Esophagus squamous epithelium (tissue), 5 donors: ENCODE data around the gene CCNL1. TPM values are rescaled to one million over a fixed set of nuclear protein-coding genes. Genes with fewer than 3 reads are reported as not detected.
A peak's percentile ranks its signal among the peaks of the same experiment; 100 is the strongest.

Experiments used
- DNase-seq: peaks from one replicate; lab custom pipeline; 2025; lab: John Stamatoyannopoulos, UW
- H3K27ac ChIP-seq, 4 donors: fragments of 200-600 bp; sonication (generic); one replicate each; pipeline ENCODE4 v1.5.1; 2016 to 2019; ENCODE audit warnings: mild to moderate bottlenecking in 1 of 4
- H3K27me3 ChIP-seq, 4 donors: fragments of 200-600 bp; sonication (generic); 1 replicate in 3 of 4; 2 replicates in 1 of 4; pipeline versions ENCODE4 v1.5.1 to v1.6.0; 2017 to 2021; ENCODE audit warnings: antibody characterized with exemption in 1 of 4
- H3K36me3 ChIP-seq, 3 donors: fragments of 200-600 bp; sonication (generic); one replicate each; pipeline ENCODE4 v1.5.1; 2016 to 2019
- H3K4me1 ChIP-seq, 3 donors: fragments of 200-600 bp; sonication (generic); one replicate each; pipeline ENCODE4 v1.5.1; 2017 to 2019
- H3K4me3 ChIP-seq, 4 donors: fragments of 200-600 bp; sonication (generic); 1 replicate in 3 of 4; 2 replicates in 1 of 4; pipeline ENCODE4 v1.5.1; 2016 to 2019; ENCODE audit warnings: mild to moderate bottlenecking in 2 of 4, moderate library complexity in 1 of 4
- H3K9me3 ChIP-seq, 3 donors: fragments of 200-600 bp; sonication (generic); one replicate each; pipeline ENCODE4 v1.5.1; 2016 to 2019
- POLR2A ChIP-seq, 4 donors: fragments of 450-650 bp; IDR thresholded peaks; one replicate each; pipeline ENCODE4 v1.6.1; 2017; ENCODE audit warnings: antibody characterized with exemption in 4 of 4, mild to moderate bottlenecking in 4 of 4, moderate library complexity in 3 of 4
- WGBS, 2 donors: methylation state at CpG; one replicate each; pipeline ENCODE4 v1.1.5; 2018; 5-methylcytosine and 5-hydroxymethylcytosine counted together
- intact Hi-C: fragments of 100-400 bp; cut with DNase I; formaldehyde crosslinking; loops from one replicate; pipeline ENCODE4 v1.15.0; 2022
- total RNA-seq, 4 donors: library from RNA; depleted of rRNA; stranded (reverse); fragments of >200 nt; gene quantifications; one replicate each; pipeline ENCODE4 v1.1.0, GENCODE V29; 2016
- TF ChIP-seq, protein P1 (sequence below), 6 experiments: fragments of 450-650 bp in 4 of 6; fragments of 200-600 bp in 2 of 6; sonication (generic) in 2 of 6; IDR thresholded peaks; one replicate each; pipeline ENCODE4 v1.5.1; 2016 to 2019; ENCODE audit warnings: antibody characterized with exemption in 6 of 6, mild to moderate bottlenecking in 4 of 6, moderate library complexity in 4 of 6
- donor health status: DM: yes; HTN: yes; CAD: no.

CCNL1 gene
- total RNA-seq, 4 donors from 2014 or later: 51.0 to 185 (median 121) TPM

DNA sequence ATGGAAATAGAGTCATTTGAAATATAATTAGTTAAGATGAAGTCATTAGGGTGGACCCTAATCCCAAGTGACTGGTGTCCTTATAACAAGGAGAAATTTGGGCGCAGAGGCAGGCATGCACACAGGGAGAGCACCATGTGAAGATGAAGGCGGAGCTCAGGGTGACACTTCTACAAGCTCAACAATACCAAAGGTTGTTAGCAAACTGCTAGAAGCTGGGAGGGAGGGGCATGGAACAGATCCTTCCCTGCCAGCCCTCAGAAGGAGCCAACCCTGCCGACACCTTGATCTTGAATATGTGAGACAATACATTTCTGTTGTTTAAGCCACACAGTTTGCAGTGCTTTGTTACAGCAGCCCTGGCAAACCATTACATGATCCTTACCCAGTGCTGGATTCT is 57.8 kb downstream of the CCNL1 start:
- peaks cover 14 to 59% (median 39%) of the 10 kb centered on the region in 3 donors for H3K4me1 ChIP-seq
- H3K4me3 ChIP-seq: no peak overlapping the region
- 81 to 88% methylated on average over 3 of the region's 3 CpGs for WGBS, 2 donors
- intact Hi-C loops: no loop called here
- DNase-seq: no peak
- H3K27me3 ChIP-seq: no peaks in the 10 kb centered on the region
- no peaks in the 10 kb centered on the region for H3K36me3 ChIP-seq
- H3K27ac ChIP-seq: peak overlapping the region in 1 of 4 donors; percentile 49
- no peaks in the 10 kb centered on the region for H3K9me3 ChIP-seq
- TF ChIP-seq, protein P1, sequence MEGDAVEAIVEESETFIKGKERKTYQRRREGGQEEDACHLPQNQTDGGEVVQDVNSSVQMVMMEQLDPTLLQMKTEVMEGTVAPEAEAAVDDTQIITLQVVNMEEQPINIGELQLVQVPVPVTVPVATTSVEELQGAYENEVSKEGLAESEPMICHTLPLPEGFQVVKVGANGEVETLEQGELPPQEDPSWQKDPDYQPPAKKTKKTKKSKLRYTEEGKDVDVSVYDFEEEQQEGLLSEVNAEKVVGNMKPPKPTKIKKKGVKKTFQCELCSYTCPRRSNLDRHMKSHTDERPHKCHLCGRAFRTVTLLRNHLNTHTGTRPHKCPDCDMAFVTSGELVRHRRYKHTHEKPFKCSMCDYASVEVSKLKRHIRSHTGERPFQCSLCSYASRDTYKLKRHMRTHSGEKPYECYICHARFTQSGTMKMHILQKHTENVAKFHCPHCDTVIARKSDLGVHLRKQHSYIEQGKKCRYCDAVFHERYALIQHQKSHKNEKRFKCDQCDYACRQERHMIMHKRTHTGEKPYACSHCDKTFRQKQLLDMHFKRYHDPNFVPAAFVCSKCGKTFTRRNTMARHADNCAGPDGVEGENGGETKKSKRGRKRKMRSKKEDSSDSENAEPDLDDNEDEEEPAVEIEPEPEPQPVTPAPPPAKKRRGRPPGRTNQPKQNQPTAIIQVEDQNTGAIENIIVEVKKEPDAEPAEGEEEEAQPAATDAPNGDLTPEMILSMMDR (IDR thresholded peaks at IDR 0.05): no peak
- TF ChIP-seq POLR2A (IDR thresholded peaks at IDR 0.05): no peak

DNA sequence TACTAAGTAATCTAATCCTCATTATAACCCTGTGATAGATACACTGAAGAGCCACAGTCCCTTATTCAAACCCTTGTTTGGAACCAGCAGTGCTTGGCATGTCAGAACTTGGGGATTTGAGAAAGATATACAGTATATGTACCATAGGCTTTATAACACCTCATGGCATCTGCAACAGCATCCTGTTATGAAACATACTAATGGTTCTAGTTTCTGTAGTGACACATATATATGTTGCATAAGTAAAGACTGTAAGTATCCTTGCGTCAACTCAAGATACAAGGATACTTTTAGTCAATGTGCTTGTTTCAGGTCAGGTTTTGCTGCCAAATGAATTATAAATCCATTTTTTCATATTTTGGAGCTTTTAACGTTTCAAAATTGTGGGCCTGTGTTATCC is 58.5 kb downstream of the CCNL1 start:
- no peak for DNase-seq
- intact Hi-C loops: no loop called here
- TF ChIP-seq POLR2A (IDR thresholded peaks at IDR 0.05): no peak
- TF ChIP-seq, protein P1 (IDR thresholded peaks at IDR 0.05): no peak
- Histone ChIP-seq H3K4me1 (peaks cover 14 to 59% (median 39%) of the 10 kb centered on the region in 3 donors), H3K36me3 (no peaks in the 10 kb centered on the region), H3K4me3 (no peak overlapping the region), H3K9me3 (no peaks in the 10 kb centered on the region), H3K27ac (peak overlapping the region in 2 of 4 donors; percentile 35 to 49), H3K27me3 (no peaks in the 10 kb centered on the region)
- WGBS, 2 donors: 60 to 80% methylated on average over 2 of the region's 2 CpGs

DNA sequence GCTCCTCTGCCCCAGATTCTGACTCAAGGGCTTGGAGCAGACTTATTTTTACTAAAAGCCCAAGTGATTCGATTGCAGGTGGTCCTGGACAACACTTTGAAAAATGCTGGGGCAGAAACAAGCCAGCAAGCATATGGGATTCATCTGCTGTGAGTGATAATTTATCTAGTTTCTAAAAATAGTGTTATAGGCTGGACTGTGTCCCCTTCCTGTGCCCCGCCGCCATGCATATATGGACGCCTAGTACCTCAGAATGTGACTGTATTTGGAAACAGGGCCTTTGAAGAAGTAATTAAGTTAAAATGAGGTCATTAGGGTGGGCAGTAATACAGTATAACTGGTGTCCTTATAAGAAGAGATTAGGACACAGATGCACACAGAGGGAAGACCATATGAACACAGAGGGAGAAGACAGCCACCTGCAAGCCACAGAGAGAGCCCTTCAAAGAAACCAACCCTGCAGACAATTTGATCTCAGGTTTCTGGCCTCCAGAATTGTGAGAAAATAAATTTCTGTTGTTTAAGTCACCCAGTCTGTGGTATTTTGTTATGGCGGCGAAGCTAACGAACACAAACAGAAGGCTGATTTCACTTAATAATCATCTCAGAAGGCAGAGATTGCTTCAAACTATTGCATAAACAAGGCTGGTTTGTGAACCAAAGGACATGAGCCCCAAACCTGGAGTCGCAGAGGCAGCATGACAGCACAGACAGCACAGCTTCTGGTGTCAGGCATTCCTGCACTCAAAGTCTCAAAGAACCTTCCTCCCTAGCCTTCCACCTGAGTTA is 59.1 kb downstream of the CCNL1 start:
- Histone ChIP-seq H3K4me3 (no peak overlapping the region), H3K4me1 (peaks cover 14 to 59% (median 39%) of the 10 kb centered on the region in 3 donors), H3K27me3 (no peaks in the 10 kb centered on the region), H3K27ac (peak overlapping the region in 1 of 4 donors; percentile 64), H3K36me3 (no peaks in the 10 kb centered on the region), H3K9me3 (no peaks in the 10 kb centered on the region)
- DNase-seq: no peak
- WGBS, 2 donors: 75 to 85% methylated on average over 7 to 8 of the region's 8 CpGs
- TF ChIP-seq, protein P1 (IDR thresholded peaks at IDR 0.05): no peak
- no peak for TF ChIP-seq POLR2A (IDR thresholded peaks at IDR 0.05)
- intact Hi-C loops: no loop called here

DNA sequence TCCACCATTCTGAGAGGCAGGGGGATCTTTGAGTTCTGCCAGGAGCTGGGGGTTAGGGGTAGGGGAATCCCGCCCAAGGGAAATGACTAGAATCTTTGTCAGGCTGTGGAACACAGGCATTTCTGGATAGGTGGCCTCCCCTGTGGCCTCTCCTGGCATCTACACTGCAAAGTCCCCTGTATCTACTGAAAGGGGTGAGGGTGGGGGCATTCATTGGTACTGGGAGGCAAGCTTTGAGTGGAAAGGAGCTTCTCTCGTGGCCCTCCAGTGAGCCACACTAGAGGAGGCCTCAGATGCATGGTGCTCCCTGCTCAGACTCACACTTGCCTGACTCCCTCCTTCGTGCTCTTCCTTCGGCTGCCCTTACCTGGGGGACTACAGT is 59.9 kb downstream of the CCNL1 start:
- TF ChIP-seq, protein P1 (IDR thresholded peaks at IDR 0.05): no peak
- intact Hi-C loops: no loop called here
- no peak overlapping the region for H3K4me3 ChIP-seq
- H3K9me3 ChIP-seq: no peaks in the 10 kb centered on the region
- DNase-seq: no peak
- H3K27me3 ChIP-seq: no peaks in the 10 kb centered on the region
- peaks cover 13 to 54% (median 38%) of the 10 kb centered on the region in 3 donors for H3K4me1 ChIP-seq
- H3K27ac ChIP-seq: peak overlapping the region in 3 of 4 donors; percentile 42 to 76 (median 64)
- no peaks in the 10 kb centered on the region for H3K36me3 ChIP-seq
- WGBS, 2 donors: 83 to 100% methylated on average over 2 to 3 of the region's 4 CpGs

DNA sequence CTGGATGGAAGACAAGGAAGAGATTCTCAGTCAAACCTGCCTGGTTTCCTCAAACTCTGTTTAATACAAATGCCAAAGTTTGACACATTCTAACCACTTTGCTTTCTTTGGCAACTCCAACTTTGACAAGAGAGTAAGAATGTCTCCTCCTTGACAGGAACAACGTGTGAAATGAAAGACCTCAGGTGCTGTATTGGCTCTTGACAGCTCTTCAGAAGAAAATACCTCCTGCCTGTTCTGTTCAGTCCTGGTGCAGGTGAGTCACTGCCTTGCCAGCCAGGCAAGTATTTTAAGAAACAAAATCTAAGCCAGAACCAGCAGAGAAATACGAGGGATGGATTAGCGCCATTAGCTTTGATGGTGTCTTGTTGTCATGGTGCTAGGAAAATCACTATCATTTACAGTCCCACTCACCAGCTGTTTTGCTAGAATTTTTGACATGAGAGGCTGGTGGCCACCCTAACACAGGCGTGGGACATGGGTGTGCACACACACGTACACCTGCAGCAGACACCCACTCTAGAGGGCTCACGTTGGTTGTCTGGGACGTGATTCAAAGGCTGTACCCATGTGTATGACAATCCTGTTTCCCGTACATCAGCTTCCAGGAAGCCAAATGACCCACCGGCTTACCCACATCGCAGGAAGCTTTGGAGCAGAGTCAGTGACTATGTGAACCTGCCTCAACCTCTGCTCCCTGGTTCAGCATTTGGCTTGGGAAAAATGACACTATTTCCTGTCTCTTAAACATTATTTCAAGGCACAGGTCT is 60.4 kb downstream of the CCNL1 start:
- WGBS, 2 donors: 24 to 28% methylated on average over 8 to 10 of the region's 10 CpGs
- DNase-seq: no peak
- H3K4me1 ChIP-seq: peaks cover 8 to 49% (median 32%) of the 10 kb centered on the region in 3 donors
- H3K4me3 ChIP-seq: no peak overlapping the region
- H3K36me3 ChIP-seq: no peaks in the 10 kb centered on the region
- no peaks in the 10 kb centered on the region for H3K9me3 ChIP-seq
- H3K27me3 ChIP-seq: no peaks in the 10 kb centered on the region
- TF ChIP-seq POLR2A (IDR thresholded peaks at IDR 0.05): no peak
- TF ChIP-seq, protein P1 (IDR thresholded peaks at IDR 0.05): no peak
- intact Hi-C loops: no loop called here
- H3K27ac ChIP-seq: peak overlapping the region; percentile 28 to 76 (median 53)
